H7 (cell line): Measurements from ENCODE around the gene FXYD4. TPM values are rescaled to one million over a fixed set of nuclear protein-coding genes. Genes with fewer than 3 reads are reported as not detected.
"Not testable (repeated sequence)": the region's sequence is repeated elsewhere in the genome, so short reads cannot be mapped to it uniquely, and the experiment has no call there.

Source experiments
- DNase-seq: peaks from one replicate; pipeline ENCODE4 v3.0.0; 2012
- H3K27me3 ChIP-seq: 2 replicates; pipeline ENCODE4 v1.6.0; 2011; ENCODE audit warnings: mild to moderate bottlenecking, low read length; ENCODE audit not compliant: control insufficient read depth, insufficient read depth
- H3K36me3 ChIP-seq: replicated peaks from 2 replicates; pipeline ENCODE4 v1.5.1; 2011; ENCODE audit warnings: low read length; ENCODE audit not compliant: control insufficient read depth, insufficient read depth
- H3K4me3 ChIP-seq: 2 replicates; pipeline ENCODE4 v1.5.1; 2011; ENCODE audit warnings: low read depth, mild to moderate bottlenecking, control low read depth, low read length, moderate library complexity; ENCODE audit not compliant: insufficient read depth
- total RNA-seq: library from RNA; depleted of rRNA; stranded (reverse); fragments of >200 nt; shearing (Covaris generic); gene quantifications from 2 replicates; pipeline ENCODE4 v1.2.3, GENCODE V29; 2014; rRNA removed

The FXYD4 gene
- total RNA-seq, 1 experiment from 2014 or later: not detected

GRCh38 chr10:43421201-43421507, 49.7 kb downstream of the FXYD4 start:
- Histone ChIP-seq H3K4me3 (peak overlapping the region; percentile 53), H3K36me3 (no peaks in the 10 kb centered on the region), H3K27me3 (peaks cover 2% of the 10 kb centered on the region; the same call in 1 of the 2 replicates)
- DNase-seq: no peak

GRCh38 chr10:43421519-43421918, 50.1 kb downstream of the FXYD4 start:
- no peak overlapping the region for H3K4me3 ChIP-seq
- H3K36me3 ChIP-seq: no peaks in the 10 kb centered on the region
- no peak for DNase-seq
- H3K27me3 ChIP-seq: peaks cover 2% of the 10 kb centered on the region; the same call in 1 of the 2 replicates

GRCh38 chr10:43421944-43422343, 50.5 kb downstream of the FXYD4 start:
- not testable (repeated sequence) for DNase-seq, H3K4me3 ChIP-seq, H3K36me3 ChIP-seq, H3K27me3 ChIP-seq

GRCh38 chr10:43424416-43424815, 53.0 kb downstream of the FXYD4 start:
- no peak overlapping the region for H3K4me3 ChIP-seq
- no peak for DNase-seq
- H3K27me3 ChIP-seq: peaks cover 2% of the 10 kb centered on the region; the same call in 1 of the 2 replicates
- no peaks in the 10 kb centered on the region for H3K36me3 ChIP-seq

Other genes with a start within 250 kb of the FXYD4 start
- 1.2 and 2.8 TPM in 2 replicates for gene CSGALNACT2, start 233.2 kb upstream of the FXYD4 start, total RNA-seq
- gene RASGEF1A, start 104.6 kb upstream of the FXYD4 start, total RNA-seq: 31.0 and 41.3 TPM in 2 replicates
- 328 and 342 TPM in 2 replicates for gene HNRNPF, start 37.5 kb downstream of the FXYD4 start, total RNA-seq
- gene ZNF487, start 65.5 kb downstream of the FXYD4 start, total RNA-seq: 2.7 and 4.9 TPM in 2 replicates
- 2.7 and 3.0 TPM in 2 replicates for gene ZNF239, start 203.0 kb downstream of the FXYD4 start, total RNA-seq
- 3.7 and 4.9 TPM in 2 replicates for gene ZNF485, start 234.8 kb downstream of the FXYD4 start, total RNA-seq